Vagina (tissue), 2 donors: ENCODE measurements around the gene ANKS1B. TPM values are rescaled to one million over a fixed set of nuclear protein-coding genes. Genes with fewer than 3 reads are reported as not detected.

Source experiments
- DNase-seq, 2 donors: peaks; one replicate each; pipeline ENCODE4 v3.0.0-alpha.2; 2017; ENCODE audit errors: extremely low spot score in 2 of 2
- H3K27ac ChIP-seq: fragments of 200-600 bp; sonication (generic); one replicate; pipeline ENCODE4 v1.5.1; 2019
- H3K27me3 ChIP-seq: fragments of 200-600 bp; sonication (generic); one replicate; pipeline ENCODE4 v1.5.1; 2019
- H3K36me3 ChIP-seq, 2 donors: fragments of 200-600 bp; sonication (generic); one replicate each; pipeline ENCODE4 v1.5.1; 2017 to 2019
- H3K4me1 ChIP-seq: fragments of 200-600 bp; sonication (generic); one replicate; pipeline ENCODE4 v1.5.1; 2019
- H3K4me3 ChIP-seq, 2 donors: fragments of 200-600 bp; sonication (generic); 1 replicate in 1 of 2; 2 replicates in 1 of 2; pipeline ENCODE4 v1.5.1; 2016 to 2019
- H3K9me3 ChIP-seq: fragments of 200-600 bp; sonication (generic); one replicate; pipeline ENCODE4 v1.5.1; 2019
- CTCF ChIP-seq, 3 experiments: fragments of 450-650 bp in 2 of 3; fragments of 200-600 bp in 1 of 3; sonication (generic) in 1 of 3; IDR thresholded peaks; one replicate each; pipeline ENCODE4 v1.5.1; 2017 to 2019; ENCODE audit warnings: antibody characterized with exemption in 3 of 3, mild to moderate bottlenecking in 2 of 3, moderate library complexity in 2 of 3
- POLR2A ChIP-seq, 2 donors: fragments of 450-650 bp; IDR thresholded peaks; one replicate each; pipeline ENCODE4 v1.6.1; 2017; ENCODE audit warnings: antibody characterized with exemption in 2 of 2, mild to moderate bottlenecking in 2 of 2, moderate library complexity in 2 of 2
- POLR2AphosphoS5 ChIP-seq, 2 donors: sonication (generic); formaldehyde crosslinking; IDR thresholded peaks; one replicate each; pipeline ENCODE4 v1.9.0; 2017; ENCODE audit warnings: antibody characterized with exemption in 2 of 2, mild to moderate bottlenecking in 2 of 2, low read depth in 1 of 2; ENCODE audit not compliant: insufficient read depth in 1 of 2
- intact Hi-C: fragments of 100-400 bp; cut with DNase I; formaldehyde crosslinking; loops from one replicate; pipeline ENCODE4 v1.15.1; 2023
- total RNA-seq: library from RNA; depleted of rRNA; stranded (reverse); fragments of >200 nt; gene quantifications from one replicate; pipeline ENCODE4 v1.2.3, GENCODE V29; 2016

ANKS1B gene
- total RNA-seq, 1 donor from 2014 or later = 11.5 TPM

GRCh38 chr12:99170037-99170436, 814.7 kb downstream of the ANKS1B start:
- intact Hi-C loops = no loop called here

GRCh38 chr12:99157946-99158345, 826.8 kb downstream of the ANKS1B start:
- TF ChIP-seq CTCF (IDR thresholded peaks at IDR 0.05) = no peak
- TF ChIP-seq POLR2A (IDR thresholded peaks at IDR 0.05) = no peak
- no peak for TF ChIP-seq POLR2AphosphoS5 (IDR thresholded peaks at IDR 0.05; ENCODE audit: insufficient read depth in 1 of 2, low read depth in 1 of 2)
- Histone ChIP-seq H3K9me3 (no peaks in the 10 kb centered on the region), H3K4me3 (no peak overlapping the region), H3K36me3 (no peaks in the 10 kb centered on the region), H3K4me1 (no peaks in the 10 kb centered on the region), H3K27ac (no peak overlapping the region), H3K27me3 (no peaks in the 10 kb centered on the region)
- no peak for DNase-seq
- intact Hi-C loops = no loop called here

More at GRCh38 chr12:99170037-99170436, 814.7 kb downstream of the ANKS1B start:
- TF ChIP-seq POLR2AphosphoS5 (IDR thresholded peaks at IDR 0.05; ENCODE audit: insufficient read depth in 1 of 2, low read depth in 1 of 2) (no peak), CTCF (IDR thresholded peaks at IDR 0.05) (no peak), POLR2A (IDR thresholded peaks at IDR 0.05) (no peak)
- DNase-seq = no peak
- no peaks in the 10 kb centered on the region for H3K9me3 ChIP-seq
- H3K27ac ChIP-seq = no peak overlapping the region
- H3K36me3 ChIP-seq = no peaks in the 10 kb centered on the region
- no peaks in the 10 kb centered on the region for H3K4me1 ChIP-seq
- no peak overlapping the region for H3K4me3 ChIP-seq
- no peaks in the 10 kb centered on the region for H3K27me3 ChIP-seq

GRCh38 chr12:99154983-99155336, 829.8 kb downstream of the ANKS1B start:
- Histone ChIP-seq H3K27me3 (no peaks in the 10 kb centered on the region), H3K36me3 (no peaks in the 10 kb centered on the region), H3K4me3 (peak overlapping the region in 1 of 2 donors; percentile 17), H3K9me3 (no peaks in the 10 kb centered on the region), H3K4me1 (no peaks in the 10 kb centered on the region), H3K27ac (no peak overlapping the region)
- intact Hi-C loops = no loop called here
- DNase-seq = no peak
- TF ChIP-seq POLR2A (IDR thresholded peaks at IDR 0.05) (no peak), CTCF (IDR thresholded peaks at IDR 0.05) (no peak)

- Histone ChIP-seq H3K27ac (no peak overlapping the region), H3K4me3 (peak overlapping the region in 1 of 2 donors; percentile 17), H3K36me3 (no peaks in the 10 kb centered on the region), H3K9me3 (no peaks in the 10 kb centered on the region), H3K27me3 (no peaks in the 10 kb centered on the region), H3K4me1 (no peaks in the 10 kb centered on the region)
- no peak for DNase-seq
- TF ChIP-seq POLR2AphosphoS5 (IDR thresholded peaks at IDR 0.05; ENCODE audit: insufficient read depth in 1 of 2, low read depth in 1 of 2) = no peak
- TF ChIP-seq CTCF (IDR thresholded peaks at IDR 0.05) = no peak
- TF ChIP-seq POLR2A (IDR thresholded peaks at IDR 0.05) = no peak
- intact Hi-C loops = no loop called here
Observed at GRCh38 chr12:99154216-99154982, 830.3 kb downstream of the ANKS1B start.

GRCh38 chr12:99153293-99153692, 831.4 kb downstream of the ANKS1B start:
- no peaks in the 10 kb centered on the region for H3K4me1 ChIP-seq
- H3K4me3 ChIP-seq = no peak overlapping the region
- TF ChIP-seq POLR2A (IDR thresholded peaks at IDR 0.05) = no peak
- no peak for TF ChIP-seq CTCF (IDR thresholded peaks at IDR 0.05)
- TF ChIP-seq POLR2AphosphoS5 (IDR thresholded peaks at IDR 0.05; ENCODE audit: insufficient read depth in 1 of 2, low read depth in 1 of 2) = no peak
- no peak for DNase-seq
- no peaks in the 10 kb centered on the region for H3K36me3 ChIP-seq
- H3K27me3 ChIP-seq = no peaks in the 10 kb centered on the region
- H3K27ac ChIP-seq = no peak overlapping the region
- no peaks in the 10 kb centered on the region for H3K9me3 ChIP-seq
- intact Hi-C loops = no loop called here
